GM19328 (cell line): ENCODE data around the gene CACNA2D1.

ENCODE experiments used
- ATAC-seq: cut with Tn5 transposase; IDR thresholded peaks from one replicate; pipeline ENCODE4 v1.9.1; 2021; ENCODE audit warnings: mild to moderate bottlenecking, moderate library complexity; ENCODE audit not compliant: unreplicated experiment

Gene CACNA2D1

GRCh38 chr7:82289889-82290288 is 153.7 kb downstream of the CACNA2D1 start:
- no peak for ATAC-seq

- no peak for ATAC-seq
Measured at GRCh38 chr7:82289152-82289535, 154.4 kb downstream of the CACNA2D1 start.

- no peak for ATAC-seq
Measured at GRCh38 chr7:82286798-82287140, 156.8 kb downstream of the CACNA2D1 start.

GRCh38 chr7:82286096-82286797 is 157.3 kb downstream of the CACNA2D1 start:
- ATAC-seq = no peak

- no peak for ATAC-seq
Measured at GRCh38 chr7:82284936-82285519, 158.5 kb downstream of the CACNA2D1 start.

GRCh38 chr7:82275342-82275741 is 168.2 kb downstream of the CACNA2D1 start:
- no peak for ATAC-seq

- no peak for ATAC-seq
Measured at GRCh38 chr7:82274681-82275080, 168.9 kb downstream of the CACNA2D1 start.

GRCh38 chr7:82273886-82274285 is 169.7 kb downstream of the CACNA2D1 start:
- ATAC-seq = no peak

- ATAC-seq = no peak
Measured at GRCh38 chr7:82270870-82271269, 172.7 kb downstream of the CACNA2D1 start.

- no peak for ATAC-seq
Measured at GRCh38 chr7:82268632-82269031, 174.9 kb downstream of the CACNA2D1 start.

- ATAC-seq = no peak
Measured at GRCh38 chr7:82266081-82266480, 177.5 kb downstream of the CACNA2D1 start.

GRCh38 chr7:82264783-82265305 is 178.7 kb downstream of the CACNA2D1 start:
- no peak for ATAC-seq

- no peak for ATAC-seq
Measured at GRCh38 chr7:82263920-82264782, 179.4 kb downstream of the CACNA2D1 start.

- no peak for ATAC-seq
Measured at GRCh38 chr7:82258181-82258580, 185.4 kb downstream of the CACNA2D1 start.

- ATAC-seq = no peak
Measured at GRCh38 chr7:82257118-82257695, 186.4 kb downstream of the CACNA2D1 start.

- no peak for ATAC-seq
Measured at GRCh38 chr7:82255706-82256105, 187.9 kb downstream of the CACNA2D1 start.

GRCh38 chr7:82250598-82250997 is 193.0 kb downstream of the CACNA2D1 start:
- ATAC-seq = no peak

GRCh38 chr7:82249979-82250378 is 193.6 kb downstream of the CACNA2D1 start:
- ATAC-seq = no peak

GRCh38 chr7:82247814-82248433 is 195.7 kb downstream of the CACNA2D1 start:
- no peak for ATAC-seq

- ATAC-seq = no peak
Measured at GRCh38 chr7:82244947-82245517, 198.5 kb downstream of the CACNA2D1 start.

- no peak for ATAC-seq
Measured at GRCh38 chr7:82241356-82241755, 202.2 kb downstream of the CACNA2D1 start.
